GM23338 (cell line): ENCODE data around the gene EIF4G3. TPM values are rescaled to one million over a fixed set of nuclear protein-coding genes. Genes with fewer than 3 reads are reported as not detected.

ENCODE experiments used
- ATAC-seq: fragments of 200-7000 bp; cut with Tn5 transposase; 3 replicates; pipeline ENCODE4 v1.9.1; 2020
- DNase-seq: peaks from one replicate; pipeline ENCODE4 v3.0.0-alpha.2; 2015; ENCODE audit warnings: low spot score
- H2AFZ ChIP-seq: fragments of 200-600 bp; sonication (generic); 2 replicates; pipeline ENCODE4 v1.8.0; 2016; ENCODE audit warnings: antibody characterized with exemption, mild to moderate bottlenecking, moderate library complexity
- H3F3A ChIP-seq: fragments of 200-600 bp; sonication (generic); replicated peaks from 2 replicates; pipeline ENCODE4 v1.8.0; 2017; ENCODE audit warnings: antibody characterized with exemption, mixed run types, low read depth
- H3K27ac ChIP-seq: fragments of 200-600 bp; sonication (generic); 2 replicates; pipeline ENCODE4 v1.6.1; 2016; ENCODE audit warnings: low read depth
- H3K27me3 ChIP-seq: fragments of 200-600 bp; sonication (generic); 2 replicates; pipeline ENCODE4 v1.8.0; 2016; ENCODE audit warnings: mild to moderate bottlenecking, mixed run types, moderate library complexity; ENCODE audit not compliant: insufficient read depth
- H3K36me3 ChIP-seq: fragments of 200-600 bp; sonication (generic); 2 replicates; pipeline ENCODE4 v1.8.0; 2016; ENCODE audit warnings: mild to moderate bottlenecking; ENCODE audit not compliant: insufficient read depth
- H3K4me1 ChIP-seq: fragments of 200-600 bp; sonication (generic); 2 replicates; pipeline ENCODE4 v1.8.0; 2016; ENCODE audit warnings: mild to moderate bottlenecking, moderate library complexity; ENCODE audit not compliant: insufficient read depth
- H3K4me2 ChIP-seq: fragments of 200-600 bp; sonication (generic); 2 replicates; pipeline ENCODE4 v1.7.1; 2017; ENCODE audit warnings: mixed run types
- H3K4me3 ChIP-seq: fragments of 200-600 bp; sonication (generic); 2 replicates; pipeline ENCODE4 v1.6.1; 2016; ENCODE audit warnings: mixed run types
- H3K79me2 ChIP-seq: fragments of 200-600 bp; sonication (generic); replicated peaks from 2 replicates; pipeline ENCODE4 v1.8.0; 2017; ENCODE audit warnings: mild to moderate bottlenecking; ENCODE audit not compliant: insufficient read depth
- H3K9me2 ChIP-seq: fragments of 200-600 bp; sonication (generic); 2 replicates; pipeline ENCODE4 v1.8.0; 2017; ENCODE audit not compliant: insufficient read depth
- H4K20me1 ChIP-seq: fragments of 200-600 bp; sonication (generic); replicated peaks from 2 replicates; pipeline ENCODE4 v1.8.0; 2017; ENCODE audit warnings: mild to moderate bottlenecking; ENCODE audit not compliant: insufficient read depth
- H3K27ac Mint-ChIP-seq: 2 replicates; pipeline ENCODE4 v1.8.0; 2020; ENCODE audit warnings: inconsistent platforms, mild to moderate bottlenecking, moderate library complexity, mixed read lengths
- H3K27me3 Mint-ChIP-seq: 3 replicates; pipeline ENCODE4 v1.8.0; 2022; ENCODE audit warnings: low read depth, mild to moderate bottlenecking, moderate library complexity, mixed read lengths, inconsistent platforms; ENCODE audit not compliant: insufficient read depth, poor library complexity
- H3K36me3 Mint-ChIP-seq: 3 replicates; pipeline ENCODE4 v1.8.0; 2021; ENCODE audit warnings: low read depth, mild to moderate bottlenecking, inconsistent platforms, moderate library complexity, mixed read lengths
- H3K4me1 Mint-ChIP-seq: 3 replicates; pipeline ENCODE4 v1.8.0; 2020; ENCODE audit warnings: mild to moderate bottlenecking, inconsistent platforms, mixed read lengths
- H3K4me3 Mint-ChIP-seq: 3 replicates; pipeline ENCODE4 v1.8.0; 2021; ENCODE audit warnings: moderate library complexity, mild to moderate bottlenecking, inconsistent platforms, mixed read lengths
- H3K9me3 Mint-ChIP-seq: 3 replicates; pipeline ENCODE4 v1.8.0; 2020; ENCODE audit warnings: moderate library complexity, mild to moderate bottlenecking, inconsistent platforms, mixed read lengths
- CREB1 ChIP-seq: fragments of 250-450 bp; sonication (Bioruptor Pico); IDR thresholded peaks from 2 replicates; pipeline ENCODE4 v1.5.0; 2020; ENCODE audit warnings: low read depth, mild to moderate bottlenecking, moderate library complexity
- EZH2 ChIP-seq: fragments of 200-600 bp; sonication (generic); IDR thresholded peaks from one replicate; pipeline ENCODE4 v1.8.0; 2017; ENCODE audit warnings: antibody characterized with exemption, mild to moderate bottlenecking, low read depth; ENCODE audit not compliant: unreplicated experiment
- POLR2AphosphoS5 ChIP-seq: IDR thresholded peaks from 2 replicates; pipeline ENCODE4 v1.6.1; 2016; ENCODE audit warnings: antibody characterized with exemption, low read depth
- REST ChIP-seq: IDR thresholded peaks from one replicate; pipeline ENCODE4 v1.6.1; 2018; ENCODE audit warnings: antibody characterized with exemption; ENCODE audit not compliant: unreplicated experiment
- STAT1 ChIP-seq: IDR thresholded peaks from one replicate; pipeline ENCODE4 v1.6.1; 2016; ENCODE audit warnings: antibody characterized with exemption; ENCODE audit not compliant: unreplicated experiment
- ZNF114 ChIP-seq: fragments of 250-450 bp; sonication (Bioruptor Pico); IDR thresholded peaks from 2 replicates; pipeline ENCODE4 v1.5.0; 2020; ENCODE audit warnings: mild to moderate bottlenecking, moderate library complexity
- ZNF331 ChIP-seq: fragments of 250-450 bp; sonication (Bioruptor Pico); IDR thresholded peaks from 2 replicates; pipeline ENCODE4 v1.5.0; 2020; ENCODE audit warnings: low read depth, mild to moderate bottlenecking, moderate library complexity
- polyA plus RNA-seq: library from polyadenylated mRNA; unstranded; fragments of >200 nt; fragmentation: Nextera tagmentation; extraction: Ambion mirVana; gene quantifications from 2 replicates; pipeline ENCODE4 v1.2.1, GENCODE V29; 2016
- total RNA-seq: library from RNA; depleted of rRNA; stranded (reverse); fragments of >200 nt; shearing (Covaris generic); gene quantifications from 2 replicates; pipeline ENCODE4 v1.2.3, GENCODE V29; 2014
- TF ChIP-seq, protein P1 (sequence below): fragments of 250-450 bp; sonication (Bioruptor Pico); IDR thresholded peaks from 2 replicates; pipeline ENCODE4 v1.5.0; 2020; ENCODE audit warnings: mild to moderate bottlenecking, moderate library complexity

EIF4G3 gene
- total and polyA plus RNA-seq, 2 experiments from 2014 or later: 37.9 to 68.1 TPM

- TF ChIP-seq ZNF331 (CRISPR knock-in tag) (no peak), STAT1 (no peak)
- TF ChIP-seq, protein P1, sequence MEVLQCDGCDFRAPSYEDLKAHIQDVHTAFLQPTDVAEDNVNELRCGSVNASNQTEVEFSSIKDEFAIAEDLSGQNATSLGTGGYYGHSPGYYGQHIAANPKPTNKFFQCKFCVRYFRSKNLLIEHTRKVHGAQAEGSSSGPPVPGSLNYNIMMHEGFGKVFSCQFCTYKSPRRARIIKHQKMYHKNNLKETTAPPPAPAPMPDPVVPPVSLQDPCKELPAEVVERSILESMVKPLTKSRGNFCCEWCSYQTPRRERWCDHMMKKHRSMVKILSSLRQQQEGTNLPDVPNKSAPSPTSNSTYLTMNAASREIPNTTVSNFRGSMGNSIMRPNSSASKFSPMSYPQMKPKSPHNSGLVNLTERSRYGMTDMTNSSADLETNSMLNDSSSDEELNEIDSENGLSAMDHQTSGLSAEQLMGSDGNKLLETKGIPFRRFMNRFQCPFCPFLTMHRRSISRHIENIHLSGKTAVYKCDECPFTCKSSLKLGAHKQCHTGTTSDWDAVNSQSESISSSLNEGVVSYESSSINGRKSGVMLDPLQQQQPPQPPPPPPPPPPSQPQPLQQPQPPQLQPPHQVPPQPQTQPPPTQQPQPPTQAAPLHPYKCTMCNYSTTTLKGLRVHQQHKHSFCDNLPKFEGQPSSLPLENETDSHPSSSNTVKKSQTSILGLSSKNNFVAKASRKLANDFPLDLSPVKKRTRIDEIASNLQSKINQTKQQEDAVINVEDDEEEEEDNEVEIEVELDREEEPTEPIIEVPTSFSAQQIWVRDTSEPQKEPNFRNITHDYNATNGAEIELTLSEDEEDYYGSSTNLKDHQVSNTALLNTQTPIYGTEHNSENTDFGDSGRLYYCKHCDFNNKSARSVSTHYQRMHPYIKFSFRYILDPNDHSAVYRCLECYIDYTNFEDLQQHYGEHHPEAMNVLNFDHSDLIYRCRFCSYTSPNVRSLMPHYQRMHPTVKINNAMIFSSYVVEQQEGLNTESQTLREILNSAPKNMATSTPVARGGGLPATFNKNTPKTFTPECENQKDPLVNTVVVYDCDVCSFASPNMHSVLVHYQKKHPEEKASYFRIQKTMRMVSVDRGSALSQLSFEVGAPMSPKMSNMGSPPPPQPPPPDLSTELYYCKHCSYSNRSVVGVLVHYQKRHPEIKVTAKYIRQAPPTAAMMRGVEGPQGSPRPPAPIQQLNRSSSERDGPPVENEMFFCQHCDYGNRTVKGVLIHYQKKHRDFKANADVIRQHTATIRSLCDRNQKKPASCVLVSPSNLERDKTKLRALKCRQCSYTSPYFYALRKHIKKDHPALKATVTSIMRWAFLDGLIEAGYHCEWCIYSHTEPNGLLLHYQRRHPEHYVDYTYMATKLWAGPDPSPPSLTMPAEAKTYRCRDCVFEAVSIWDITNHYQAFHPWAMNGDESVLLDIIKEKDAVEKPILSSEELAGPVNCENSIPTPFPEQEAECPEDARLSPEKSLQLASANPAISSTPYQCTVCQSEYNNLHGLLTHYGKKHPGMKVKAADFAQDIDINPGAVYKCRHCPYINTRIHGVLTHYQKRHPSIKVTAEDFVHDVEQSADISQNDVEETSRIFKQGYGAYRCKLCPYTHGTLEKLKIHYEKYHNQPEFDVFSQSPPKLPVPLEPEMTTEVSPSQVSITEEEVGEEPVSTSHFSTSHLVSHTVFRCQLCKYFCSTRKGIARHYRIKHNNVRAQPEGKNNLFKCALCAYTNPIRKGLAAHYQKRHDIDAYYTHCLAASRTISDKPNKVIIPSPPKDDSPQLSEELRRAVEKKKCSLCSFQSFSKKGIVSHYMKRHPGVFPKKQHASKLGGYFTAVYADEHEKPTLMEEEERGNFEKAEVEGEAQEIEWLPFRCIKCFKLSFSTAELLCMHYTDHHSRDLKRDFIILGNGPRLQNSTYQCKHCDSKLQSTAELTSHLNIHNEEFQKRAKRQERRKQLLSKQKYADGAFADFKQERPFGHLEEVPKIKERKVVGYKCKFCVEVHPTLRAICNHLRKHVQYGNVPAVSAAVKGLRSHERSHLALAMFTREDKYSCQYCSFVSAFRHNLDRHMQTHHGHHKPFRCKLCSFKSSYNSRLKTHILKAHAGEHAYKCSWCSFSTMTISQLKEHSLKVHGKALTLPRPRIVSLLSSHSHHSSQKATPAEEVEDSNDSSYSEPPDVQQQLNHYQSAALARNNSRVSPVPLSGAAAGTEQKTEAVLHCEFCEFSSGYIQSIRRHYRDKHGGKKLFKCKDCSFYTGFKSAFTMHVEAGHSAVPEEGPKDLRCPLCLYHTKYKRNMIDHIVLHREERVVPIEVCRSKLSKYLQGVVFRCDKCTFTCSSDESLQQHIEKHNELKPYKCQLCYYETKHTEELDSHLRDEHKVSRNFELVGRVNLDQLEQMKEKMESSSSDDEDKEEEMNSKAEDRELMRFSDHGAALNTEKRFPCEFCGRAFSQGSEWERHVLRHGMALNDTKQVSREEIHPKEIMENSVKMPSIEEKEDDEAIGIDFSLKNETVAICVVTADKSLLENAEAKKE (CRISPR knock-in tag): no peak
Measured at GRCh38 chr1:20949871-20950590, 226.7 kb downstream of the EIF4G3 start (continued).

- no peak overlapping the region for H3K4me3 ChIP-seq
- no peak for ATAC-seq
- H3K27me3 Mint-ChIP-seq: peaks cover 3% of the 10 kb centered on the region
- H4K20me1 ChIP-seq: no peaks in the 10 kb centered on the region; the same call in 1 of the 2 replicates
- H2AFZ ChIP-seq: no peak overlapping the region
- no peak overlapping the region for H3K27ac ChIP-seq
- H3F3A ChIP-seq: no peaks in the 10 kb centered on the region
- peaks cover 28% of the 10 kb centered on the region for H3K4me1 ChIP-seq
- DNase-seq: peak; percentile 20
- no peak overlapping the region for H3K4me3 Mint-ChIP-seq
- H3K9me3 Mint-ChIP-seq: no peaks in the 10 kb centered on the region
- no peaks in the 10 kb centered on the region for H3K27me3 ChIP-seq
- H3K9me2 ChIP-seq: no peaks in the 10 kb centered on the region
- peaks cover 27% of the 10 kb centered on the region for H3K4me1 Mint-ChIP-seq
- no peak overlapping the region; the same call in 1 of the 2 replicates for H3K27ac Mint-ChIP-seq
- H3K36me3 Mint-ChIP-seq: peaks cover 9% of the 10 kb centered on the region; the same call in 2 of the 3 replicates
- H3K79me2 ChIP-seq: no peaks in the 10 kb centered on the region
- no peaks in the 10 kb centered on the region for H3K36me3 ChIP-seq
- no peak overlapping the region for H3K4me2 ChIP-seq
- TF ChIP-seq ZNF331 (CRISPR knock-in tag) (no peak), ZNF114 (no peak), EZH2 (no peak), CREB1 (CRISPR knock-in tag) (no peak), STAT1 (no peak), REST (no peak), POLR2AphosphoS5 (no peak)
Measured at GRCh38 chr1:20948101-20948500, 228.6 kb downstream of the EIF4G3 start.
